Activated naive CD4-positive, alpha-beta T cell treated with anti-CD3 and anti-CD28 coated beads for 36 hours (primary cell): ENCODE results near the gene STK36. TPM values are rescaled to one million over a fixed set of nuclear protein-coding genes. Genes with fewer than 3 reads are reported as not detected.

Source experiments
- CTCF ChIA-PET: fragments of 350-600 bp; sonication (Branson Sonifier 250); formaldehyde crosslinking; loops from one replicate; lab custom pipeline; 2021; ENCODE audit warnings: antibody characterized with exemption; lab: Charles Lee
- DNase-seq: peaks from one replicate; pipeline ENCODE4 v3.0.0-alpha.2; 2020
- H3K27ac Mint-ChIP-seq: one replicate; pipeline ENCODE4 v1.8.0; 2021; ENCODE audit warnings: mild to moderate bottlenecking, mixed read lengths
- H3K27me3 Mint-ChIP-seq: one replicate; pipeline ENCODE4 v1.8.0; 2021; ENCODE audit warnings: low read depth, mixed read lengths
- H3K36me3 Mint-ChIP-seq: one replicate; pipeline ENCODE4 v1.8.0; 2021; ENCODE audit warnings: low read depth, mixed read lengths
- H3K4me1 Mint-ChIP-seq: one replicate; pipeline ENCODE4 v1.8.0; 2021; ENCODE audit warnings: low read depth, mixed read lengths
- H3K4me3 Mint-ChIP-seq: one replicate; pipeline ENCODE4 v1.8.0; 2021; ENCODE audit warnings: mild to moderate bottlenecking, moderate library complexity, mixed read lengths
- H3K9me3 Mint-ChIP-seq: one replicate; pipeline ENCODE4 v1.8.0; 2021; ENCODE audit warnings: mixed read lengths
- intact Hi-C: fragments of 100-400 bp; cut with micrococcal nuclease; formaldehyde crosslinking; loops from one replicate; pipeline ENCODE4 v1.15.1; 2023
- total RNA-seq, 2 experiments: library from RNA; stranded (reverse); gene quantifications; one replicate each; pipeline ENCODE4 v1.2.3, GENCODE V29; 2021

Gene STK36
- total RNA-seq, 2 experiments from 2014 or later: 14.7 to 15.1 TPM

- Mint-ChIP-seq H3K27me3 (no peaks in the 10 kb centered on the region), H3K4me3 (no peak overlapping the region), H3K4me1 (peaks cover 16% of the 10 kb centered on the region), H3K27ac (no peak overlapping the region), H3K36me3 (peaks cover 31% of the 10 kb centered on the region), H3K9me3 (no peaks in the 10 kb centered on the region)
- intact Hi-C loops: no loop called here
- no peak for DNase-seq
- CTCF ChIA-PET: interaction anchor here (0.6 kb wide), 1 partner anchor 10 kb away, joined by 5 read pairs; no protein-coding TSS in a partner anchor
Observed at GRCh38 chr2:218736531-218736930, 64.6 kb downstream of the STK36 start.

DNA sequence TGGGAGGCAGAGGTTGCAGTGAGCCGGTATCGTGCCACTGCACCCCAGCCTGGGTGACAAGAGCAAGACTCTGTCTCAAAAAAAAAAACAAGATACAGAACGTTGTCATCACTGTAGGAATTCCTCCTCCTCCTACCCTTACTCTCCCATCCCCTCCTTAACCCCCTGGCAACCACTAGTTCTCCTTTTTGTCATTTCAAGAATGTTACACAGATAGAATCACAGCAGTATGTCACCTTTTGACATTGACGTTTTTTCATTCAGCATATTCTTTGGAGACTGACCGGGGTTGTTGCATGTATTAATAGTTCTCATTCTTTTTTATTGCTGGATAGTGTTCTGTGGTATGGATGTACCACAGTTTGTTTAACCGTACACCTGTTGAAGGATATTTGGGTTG, 71.2 kb downstream of the STK36 start:
- peaks cover 44% of the 10 kb centered on the region for H3K36me3 Mint-ChIP-seq
- no peak for DNase-seq
- CTCF ChIA-PET: interaction anchor here (0.6 kb wide), 1 partner anchor 50 kb away, joined by 3 read pairs; no protein-coding TSS in a partner anchor
- H3K4me1 Mint-ChIP-seq: peaks cover 20% of the 10 kb centered on the region
- no peak overlapping the region for H3K4me3 Mint-ChIP-seq
- no peak overlapping the region for H3K27ac Mint-ChIP-seq
- H3K9me3 Mint-ChIP-seq: no peaks in the 10 kb centered on the region
- H3K27me3 Mint-ChIP-seq: no peaks in the 10 kb centered on the region
- intact Hi-C loops: no loop called here

DNA sequence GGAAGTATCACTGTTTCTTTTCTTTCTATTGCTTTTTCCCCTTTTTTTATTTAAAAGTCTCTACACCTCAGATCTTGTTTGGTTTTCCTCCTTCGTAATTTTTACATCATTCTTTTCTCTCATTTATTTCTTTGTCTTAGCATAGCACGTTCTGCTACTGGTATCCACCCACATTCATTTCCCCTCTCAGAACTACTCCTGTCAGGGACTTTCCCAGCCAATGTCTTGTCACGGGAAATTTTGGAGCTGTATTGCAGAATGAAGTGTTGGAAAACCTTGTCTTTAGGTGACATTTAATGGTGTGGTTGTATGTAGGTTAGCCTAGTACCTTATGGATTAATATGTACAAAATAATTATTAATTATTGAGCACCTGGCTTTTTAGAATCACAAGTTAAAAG, 72.7 kb downstream of the STK36 start:
- no peaks in the 10 kb centered on the region for H3K9me3 Mint-ChIP-seq
- H3K4me3 Mint-ChIP-seq: no peak overlapping the region
- no peaks in the 10 kb centered on the region for H3K27me3 Mint-ChIP-seq
- H3K4me1 Mint-ChIP-seq: peaks cover 20% of the 10 kb centered on the region
- peak; percentile 17 for DNase-seq
- peaks cover 45% of the 10 kb centered on the region for H3K36me3 Mint-ChIP-seq
- peak overlapping the region; percentile 22 for H3K27ac Mint-ChIP-seq
- intact Hi-C loops: no loop called here
- CTCF ChIA-PET: interaction anchor here (0.8 kb wide), 1 partner anchor 259 kb away, joined by 3 read pairs; no protein-coding TSS in a partner anchor

DNA sequence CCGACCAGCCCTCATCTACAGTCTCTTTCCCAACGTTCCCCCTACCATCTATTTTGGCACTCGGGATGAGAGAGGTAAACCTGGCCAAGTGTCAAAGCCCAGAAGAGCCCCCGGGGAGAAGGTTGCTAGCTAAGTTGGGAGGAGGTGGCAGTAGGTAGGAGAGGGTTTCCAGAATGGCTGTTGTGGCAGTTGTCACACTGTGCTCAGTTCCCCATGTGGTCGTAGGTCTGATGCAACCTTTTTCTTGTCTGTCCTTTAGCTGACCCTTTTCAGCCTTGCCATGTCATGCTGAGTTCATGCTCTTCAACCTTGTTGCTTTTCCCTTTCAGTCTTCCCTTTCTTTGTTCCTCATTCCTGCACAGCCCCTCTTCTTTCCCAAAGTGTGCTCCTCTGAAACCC, 73.3 kb downstream of the STK36 start:
- H3K36me3 Mint-ChIP-seq: peaks cover 41% of the 10 kb centered on the region
- CTCF ChIA-PET: no interaction called here
- no peak overlapping the region for H3K27ac Mint-ChIP-seq

GRCh38 chr2:218745559-218746469, 73.9 kb downstream of the STK36 start:
- intact Hi-C loops: no loop called here

More for the DNA sequence above, 73.3 kb downstream of the STK36 start:
- intact Hi-C loops: no loop called here
- Mint-ChIP-seq H3K4me3 (no peak overlapping the region), H3K4me1 (peaks cover 20% of the 10 kb centered on the region), H3K9me3 (no peaks in the 10 kb centered on the region), H3K27me3 (no peaks in the 10 kb centered on the region)
- DNase-seq: no peak

GRCh38 chr2:218746470-218746795, 74.5 kb downstream of the STK36 start:
- no peak overlapping the region for H3K27ac Mint-ChIP-seq
- peaks cover 38% of the 10 kb centered on the region for H3K36me3 Mint-ChIP-seq
- no peak overlapping the region for H3K4me3 Mint-ChIP-seq
- no peaks in the 10 kb centered on the region for H3K9me3 Mint-ChIP-seq
- CTCF ChIA-PET: interaction anchor here (0.8 to 1.5 kb wide), 2 partner anchors 18 to 19 kb away, joined by 3 read pairs; no protein-coding TSS in a partner anchor
- intact Hi-C loops: no loop called here
- DNase-seq: no peak
- H3K27me3 Mint-ChIP-seq: no peaks in the 10 kb centered on the region
- peaks cover 20% of the 10 kb centered on the region for H3K4me1 Mint-ChIP-seq

More at GRCh38 chr2:218745559-218746469, 73.9 kb downstream of the STK36 start:
- Mint-ChIP-seq H3K27me3 (no peaks in the 10 kb centered on the region), H3K4me3 (no peak overlapping the region), H3K36me3 (peaks cover 39% of the 10 kb centered on the region), H3K9me3 (no peaks in the 10 kb centered on the region), H3K4me1 (peaks cover 20% of the 10 kb centered on the region), H3K27ac (no peak overlapping the region)
- no peak for DNase-seq
- CTCF ChIA-PET: interaction anchor here (0.8 to 1.5 kb wide), 2 partner anchors 17 to 19 kb away, joined by 3 read pairs; no protein-coding TSS in a partner anchor

DNA sequence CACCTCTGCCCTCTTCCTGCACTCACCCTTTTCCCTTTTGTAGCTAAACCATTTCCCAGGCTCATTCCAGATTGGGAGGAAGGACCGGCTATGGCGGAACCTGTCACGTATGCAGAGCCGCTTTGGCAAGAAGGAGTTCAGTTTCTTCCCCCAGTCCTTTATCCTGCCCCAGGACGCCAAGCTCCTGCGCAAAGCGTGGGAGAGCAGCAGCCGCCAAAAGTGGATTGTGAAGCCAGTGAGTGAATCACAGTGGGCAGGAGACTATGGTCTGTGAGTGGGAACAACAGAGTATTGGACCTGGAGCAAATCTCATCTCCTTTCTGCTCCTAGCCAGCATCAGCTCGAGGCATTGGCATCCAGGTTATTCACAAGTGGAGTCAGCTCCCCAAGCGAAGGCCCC, 75.1 kb downstream of the STK36 start:
- Mint-ChIP-seq H3K9me3 (no peaks in the 10 kb centered on the region), H3K4me3 (no peak overlapping the region), H3K4me1 (peaks cover 20% of the 10 kb centered on the region), H3K27me3 (no peaks in the 10 kb centered on the region), H3K36me3 (peaks cover 40% of the 10 kb centered on the region), H3K27ac (no peak overlapping the region)
- no peak for DNase-seq
- intact Hi-C loops: no loop called here
- CTCF ChIA-PET: interaction anchor here (0.8 to 1.5 kb wide), 2 partner anchors 18 to 37 kb away, joined by 3 read pairs; no protein-coding TSS in a partner anchor

DNA sequence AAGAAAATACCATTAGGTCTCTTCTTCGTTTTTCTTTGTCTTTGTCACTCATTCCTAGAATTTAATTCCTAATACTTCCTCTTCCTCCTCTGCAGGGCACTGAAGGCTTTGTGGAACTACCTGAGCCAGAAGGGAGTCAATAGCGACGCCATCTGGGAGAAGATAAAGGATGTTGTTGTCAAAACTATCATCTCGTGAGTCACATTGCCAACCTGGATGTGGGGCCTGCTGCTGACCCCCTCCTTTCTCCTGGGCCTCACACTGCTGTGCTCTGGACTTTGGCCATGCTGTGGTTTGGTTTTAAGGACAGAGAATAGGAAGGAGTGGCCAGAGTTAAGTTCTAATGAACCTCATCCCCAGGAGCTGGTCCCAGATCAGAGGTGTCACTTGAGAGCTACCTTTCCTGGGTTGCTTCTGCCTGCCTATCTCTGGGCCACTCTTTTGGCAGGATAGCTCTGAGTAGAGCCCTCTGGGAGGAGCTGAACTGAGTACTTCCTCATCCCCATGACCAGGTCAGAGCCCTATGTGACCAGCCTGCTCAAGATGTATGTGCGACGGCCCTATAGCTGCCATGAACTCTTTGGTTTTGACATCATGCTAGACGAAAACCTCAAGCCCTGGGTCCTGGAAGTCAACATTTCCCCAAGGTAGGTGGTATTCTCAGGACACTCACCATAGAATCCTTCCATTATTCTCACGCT, 77.0 kb downstream of the STK36 start:
- CTCF ChIA-PET: interaction anchor here (0.6 to 0.8 kb wide), 2 partner anchors 18 to 281 kb away, joined by 3 to 6 read pairs; no protein-coding TSS in a partner anchor
- no peaks in the 10 kb centered on the region for H3K9me3 Mint-ChIP-seq
- peaks cover 13% of the 10 kb centered on the region for H3K4me1 Mint-ChIP-seq
- H3K36me3 Mint-ChIP-seq: peaks cover 49% of the 10 kb centered on the region
- H3K27ac Mint-ChIP-seq: no peak overlapping the region
- H3K4me3 Mint-ChIP-seq: no peak overlapping the region
- H3K27me3 Mint-ChIP-seq: no peaks in the 10 kb centered on the region
- intact Hi-C loops: no loop called here
- DNase-seq: no peak

Other genes with a start within 250 kb of the STK36 start
- gene USP37, start 103.7 kb upstream of the STK36 start, total RNA-seq: 10 to 100 TPM; 21.7 to 23.2 TPM
- gene CNOT9, start 103.2 kb upstream of the STK36 start, total RNA-seq: 10 to 100 TPM; 74.3 to 78.6 TPM
- under 1 TPM; 0.19 to 0.49 TPM for gene PLCD4, start 64.2 kb upstream of the STK36 start, total RNA-seq
- gene ZNF142, start 12.5 kb upstream of the STK36 start, total RNA-seq: 10 to 100 TPM; 28.0 to 28.4 TPM
- 10 to 100 TPM; 61.3 to 63.6 TPM for gene BCS1L, start 12.4 kb upstream of the STK36 start, total RNA-seq
- 10 to 100 TPM in 1 of 2 experiments, 1 to 10 TPM in 1; 9.6 to 10.4 TPM for gene RNF25, start 84 bp upstream of the STK36 start, total RNA-seq
- gene TTLL4, start 38.7 kb downstream of the STK36 start, total RNA-seq: 10 to 100 TPM; 23.7 to 24.7 TPM
- not detected for gene CYP27A1, start 110.1 kb downstream of the STK36 start, total RNA-seq
- not detected for gene PRKAG3, start 159.7 kb downstream of the STK36 start, total RNA-seq
- not detected for gene WNT6, start 187.7 kb downstream of the STK36 start, total RNA-seq
- gene WNT10A, start 208.8 kb downstream of the STK36 start, total RNA-seq: 1 to 10 TPM; 1.1 to 1.3 TPM